ENCODE results near the gene BTBD9.

BTBD9 gene

DNA sequence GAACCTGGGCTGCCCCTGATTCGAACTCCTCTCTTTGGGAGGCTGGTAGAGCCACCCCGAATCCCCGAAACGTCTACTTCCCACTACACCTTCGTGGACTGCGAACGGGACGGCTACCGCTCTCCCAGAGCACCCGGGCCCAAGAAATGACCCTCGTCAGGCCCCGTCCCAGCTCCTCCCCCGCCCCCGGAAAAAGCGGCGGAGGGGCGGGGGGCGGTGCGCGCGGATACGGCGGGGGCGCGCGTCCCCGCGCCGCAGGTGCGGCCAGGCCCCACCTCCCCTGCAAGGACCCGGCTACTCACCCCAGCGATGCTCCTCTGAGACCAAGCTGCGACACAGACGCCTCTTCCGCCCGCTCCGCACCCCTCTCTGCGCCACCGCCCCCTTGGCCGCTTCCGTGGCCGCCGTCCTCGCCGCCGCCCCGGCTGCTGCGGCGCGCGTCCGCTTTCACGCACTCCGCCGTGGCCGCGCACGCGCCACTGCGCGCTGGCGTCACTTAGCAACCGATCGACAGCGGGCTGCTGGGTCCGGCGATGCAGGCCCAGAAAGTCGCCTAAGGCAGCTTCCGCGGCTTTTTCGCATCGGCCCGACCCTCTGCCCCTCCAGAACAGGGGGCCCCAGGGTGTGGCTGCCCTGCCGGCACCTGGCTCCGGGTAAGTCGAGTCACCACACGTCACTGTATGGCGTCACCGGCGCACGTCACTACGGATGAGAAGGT lies at the start of gene BTBD9:
TSS of gene BTBD9 (minus strand) at position 432 of the 718 bp plus-strand sequence.
- DNase-seq = peak; percentile 48

DNA sequence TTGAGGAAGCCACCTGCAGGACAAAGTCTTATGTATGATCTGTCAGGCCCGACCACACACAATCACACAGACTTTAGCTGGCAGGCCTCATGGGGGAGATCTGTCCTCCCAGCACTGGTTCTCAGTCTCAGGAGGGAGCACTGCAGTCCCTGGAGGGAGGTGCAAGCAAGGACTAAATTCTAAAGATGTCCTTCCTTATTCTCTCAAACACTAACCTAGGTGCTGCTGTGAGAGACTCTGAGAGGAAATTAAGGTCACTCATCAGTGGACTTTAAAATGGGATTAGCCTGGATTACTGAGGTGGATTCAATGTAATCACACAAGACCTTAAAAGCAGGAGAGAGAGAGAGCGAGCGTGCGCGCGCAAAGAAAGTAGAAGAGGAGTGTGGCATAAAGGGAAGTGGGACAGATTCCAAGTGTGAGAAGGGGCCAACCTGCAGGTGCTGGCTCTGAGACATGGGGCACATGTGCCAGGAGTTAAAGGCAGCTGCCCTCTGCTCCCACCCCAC lies 48.9 kb upstream of the BTBD9 start:
- DNase-seq = no peak

DNA sequence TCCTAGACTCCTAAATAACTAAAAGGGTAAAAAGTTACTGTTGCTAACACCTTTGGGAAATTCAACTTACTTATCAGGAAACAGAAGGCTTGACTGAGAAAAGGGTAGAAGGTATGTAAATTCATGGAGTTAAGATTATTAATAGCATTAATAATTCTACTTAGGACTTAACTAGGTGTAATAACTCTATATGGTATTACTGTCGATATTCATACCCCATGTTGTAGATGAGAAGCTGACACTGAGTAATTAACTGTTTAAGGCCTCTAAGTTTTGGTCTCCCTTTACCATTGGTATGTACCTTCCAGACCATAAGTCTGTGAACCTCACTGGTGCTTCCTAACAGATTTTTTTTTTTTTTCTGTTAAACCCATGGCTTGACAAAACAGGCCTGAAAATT lies 47.8 kb upstream of the BTBD9 start:
- DNase-seq = no peak

DNA sequence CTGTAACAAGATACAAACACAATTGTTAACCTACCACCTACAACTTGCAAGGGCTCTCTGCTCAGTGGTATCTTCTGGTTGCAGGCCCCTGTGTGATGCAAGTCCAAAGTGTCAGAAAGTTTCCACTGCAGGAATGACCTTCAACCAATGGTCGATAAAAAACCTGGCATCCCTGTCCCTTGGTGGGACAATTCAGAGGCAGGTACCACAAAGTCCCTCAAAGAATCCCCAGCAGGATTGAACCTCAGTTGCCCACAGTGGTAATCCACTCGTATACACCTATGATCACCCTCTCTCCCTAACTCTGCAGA lies 47.3 kb upstream of the BTBD9 start:
- DNase-seq = no peak

DNA sequence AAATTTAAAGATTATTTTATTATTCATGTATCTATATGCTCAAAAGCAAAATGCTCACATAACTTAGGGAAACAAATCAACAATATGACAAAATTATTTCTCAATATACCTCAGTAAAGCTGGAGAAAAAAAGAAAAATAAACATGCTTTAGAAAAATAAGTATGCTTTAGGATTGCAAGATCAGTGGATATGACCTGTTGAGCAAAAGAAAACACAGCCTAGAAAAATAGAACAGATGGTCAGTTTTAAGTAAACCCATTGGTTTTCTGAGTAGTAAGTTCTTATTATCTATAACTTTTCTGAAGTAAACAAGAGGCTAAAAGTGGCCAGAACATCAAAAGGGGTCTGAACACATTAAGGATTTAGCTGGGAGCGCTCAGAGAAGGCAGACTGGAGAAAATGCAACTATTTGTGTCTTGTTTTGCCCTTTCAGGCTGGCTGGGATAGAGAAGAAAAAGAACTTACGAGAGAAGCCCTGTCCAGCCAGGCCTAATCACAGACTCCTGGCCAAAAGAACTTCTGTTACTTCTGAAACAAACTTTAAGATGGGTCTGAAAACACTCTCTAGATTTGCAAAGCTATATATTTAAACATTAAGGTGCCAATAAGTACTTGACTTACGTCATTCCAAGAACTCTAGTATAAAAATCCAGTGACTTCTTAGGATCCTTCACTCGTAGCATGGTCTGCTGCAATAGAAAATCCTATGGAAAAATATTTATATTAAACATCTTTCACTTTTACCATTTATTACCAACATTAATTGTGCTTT lies 46.7 kb upstream of the BTBD9 start:
- no peak for DNase-seq

DNA sequence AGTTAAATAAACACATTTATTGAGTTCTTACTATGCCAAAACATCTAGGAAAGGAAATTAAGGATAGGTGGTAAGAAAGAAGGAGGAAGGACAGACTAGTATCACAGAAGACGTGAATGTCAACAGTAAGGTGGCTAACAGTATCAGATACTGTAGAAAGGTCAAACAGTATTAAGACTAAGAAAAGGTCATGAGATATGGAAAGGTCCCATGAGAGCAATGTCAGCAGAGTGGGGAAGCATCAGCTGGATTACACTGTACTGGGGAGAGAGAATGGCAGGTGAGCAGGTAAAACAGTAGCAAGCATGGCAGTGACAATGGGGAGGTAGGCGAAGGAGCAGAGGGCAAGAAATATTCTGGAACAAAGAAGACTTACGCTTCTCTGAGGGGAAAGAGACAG lies 45.2 kb upstream of the BTBD9 start:
- no peak for DNase-seq

DNA sequence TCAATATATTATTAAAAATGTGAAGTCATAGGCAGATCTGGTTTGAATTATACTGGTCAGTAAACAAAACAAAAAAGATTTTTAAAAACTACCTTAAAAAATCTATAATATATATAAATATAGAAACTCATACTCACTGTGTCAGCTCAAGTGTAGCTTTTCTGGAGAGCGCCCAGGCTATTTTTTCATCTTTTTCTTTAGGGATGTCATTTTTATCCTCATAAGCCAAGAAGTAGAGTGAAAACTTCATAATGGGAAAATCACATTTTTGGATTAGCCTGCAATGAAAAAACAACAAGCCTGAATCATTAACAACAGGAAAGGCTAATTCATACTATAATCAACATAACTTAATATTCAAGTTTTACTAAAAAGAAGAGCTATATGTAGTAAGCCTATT lies 44.5 kb upstream of the BTBD9 start:
- DNase-seq = no peak

DNA sequence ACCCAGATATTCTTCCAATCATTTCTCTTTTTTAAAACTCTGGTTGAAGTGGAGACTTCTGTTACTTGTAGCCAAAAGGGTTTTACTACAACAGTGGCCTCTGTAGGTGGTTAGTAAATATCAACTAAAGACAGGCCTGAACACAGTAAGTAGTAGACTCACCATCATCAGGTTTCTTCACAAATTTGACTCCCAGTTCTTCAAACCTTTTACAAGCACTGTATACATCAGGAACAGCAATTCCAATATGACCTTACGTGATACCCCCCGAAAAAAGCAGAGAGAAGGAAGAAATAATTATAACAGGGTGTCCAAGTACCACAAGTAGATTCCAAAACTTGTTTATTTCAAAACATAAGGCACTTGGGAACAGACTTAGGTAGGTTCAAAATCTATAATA lies 42.1 kb upstream of the BTBD9 start:
- no peak for DNase-seq

DNA sequence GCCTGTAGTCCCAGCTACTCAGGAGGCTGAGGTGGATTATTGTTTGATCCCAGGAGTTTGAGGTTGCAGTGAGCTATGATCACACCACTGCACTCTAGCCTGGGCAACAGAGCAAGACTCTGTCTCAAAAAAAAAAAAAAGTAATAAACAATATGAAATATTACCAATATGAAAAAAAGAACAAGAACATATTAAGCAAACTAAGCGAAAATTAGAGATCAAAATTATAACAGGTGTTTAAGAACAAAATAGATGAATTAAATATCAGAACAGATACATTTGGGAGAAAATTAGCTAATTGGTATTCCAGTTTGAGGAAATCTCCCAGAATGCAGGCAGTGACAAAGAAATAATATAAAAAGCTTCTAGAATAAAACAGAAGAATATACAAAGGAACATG lies 39.9 kb upstream of the BTBD9 start:
- no peak for DNase-seq

DNA sequence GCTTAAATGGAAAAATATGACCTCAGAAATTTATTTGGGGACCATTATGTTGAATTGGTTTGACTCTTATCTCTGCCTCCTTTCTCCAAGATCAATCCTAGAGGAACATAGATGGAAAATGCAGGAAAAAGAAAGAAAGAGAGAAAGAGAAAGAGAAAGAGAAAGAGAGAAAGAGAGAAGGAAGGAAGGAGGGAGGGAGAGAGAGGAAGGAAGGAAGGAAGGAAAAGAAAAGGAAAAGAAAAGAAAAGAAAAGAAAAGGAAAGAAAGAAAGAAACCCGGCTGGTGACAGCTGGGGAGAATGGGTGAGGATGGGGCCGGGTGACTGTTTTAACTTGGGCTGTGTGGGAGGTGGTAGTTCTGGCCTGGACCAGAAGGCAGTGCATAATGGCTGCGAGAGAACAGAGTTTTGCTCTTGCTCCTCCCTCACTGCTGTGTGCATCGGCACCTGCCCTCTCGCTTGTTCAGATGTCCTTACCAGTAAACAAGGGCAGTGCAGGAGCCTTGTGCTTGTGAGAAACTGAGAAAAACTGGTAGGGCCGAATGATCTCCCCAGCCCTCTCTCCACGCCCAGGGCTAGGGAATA lies 38.5 kb upstream of the BTBD9 start:
- DNase-seq = no peak

DNA sequence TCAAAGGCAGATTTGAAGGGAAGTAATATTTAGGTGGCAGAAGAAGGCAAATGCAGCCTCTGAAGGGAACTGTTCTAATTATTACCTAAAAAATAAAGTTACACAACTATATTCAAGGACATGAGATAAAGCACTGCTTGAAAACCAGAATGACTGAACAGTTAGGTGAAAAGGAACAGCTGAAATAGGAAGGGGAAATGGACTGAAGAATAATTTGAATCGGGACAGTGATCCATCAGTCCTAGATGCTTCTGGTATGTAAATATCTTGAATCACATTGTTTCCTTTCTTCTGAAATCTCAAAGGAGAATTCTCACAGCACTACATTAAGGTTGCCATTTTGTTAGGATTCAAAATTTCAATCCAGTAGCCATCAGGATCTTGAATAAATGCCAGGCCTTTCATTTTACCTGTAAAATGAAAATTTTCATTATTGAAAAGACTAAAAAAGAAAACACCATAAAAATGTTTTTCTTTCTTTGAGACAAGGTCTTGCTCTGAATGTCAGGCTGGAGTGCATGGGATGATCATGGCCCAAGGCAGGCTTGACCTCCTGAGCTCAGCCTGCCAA lies 37.3 kb upstream of the BTBD9 start:
- DNase-seq = no peak

DNA sequence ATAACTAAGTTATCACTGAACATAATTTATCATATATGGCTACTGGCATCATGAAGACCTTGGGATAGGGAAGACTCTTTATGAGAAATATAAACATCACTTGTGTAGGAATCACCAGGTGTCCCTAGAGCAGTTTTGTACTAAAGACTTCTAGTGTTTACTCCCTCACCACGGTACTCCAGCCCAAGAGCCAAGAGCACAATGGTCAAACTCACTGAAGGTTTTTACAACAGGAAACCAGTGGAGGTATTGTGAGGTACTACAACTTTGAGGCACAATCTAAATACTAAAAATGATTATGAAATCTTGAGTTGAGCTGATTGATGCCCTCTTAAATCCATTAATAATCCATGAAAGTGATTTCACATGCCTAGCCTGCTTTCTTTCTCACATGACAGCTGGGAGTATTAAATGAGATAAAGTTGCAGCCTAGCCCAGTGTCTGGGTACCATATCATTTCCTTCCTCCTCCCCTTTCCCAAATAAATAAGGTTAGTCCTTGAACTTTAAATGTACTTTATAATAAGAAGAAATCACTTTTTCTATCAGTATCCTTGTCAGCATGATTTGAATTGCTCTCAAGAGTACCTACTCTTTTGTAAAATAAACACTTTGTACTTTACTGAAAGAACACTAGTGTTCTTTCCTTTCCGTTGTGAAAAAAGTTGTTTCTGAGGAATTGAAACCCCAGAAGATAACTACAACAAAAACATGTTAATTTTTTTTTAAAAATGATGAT lies 36.7 kb upstream of the BTBD9 start:
- no peak for DNase-seq

DNA sequence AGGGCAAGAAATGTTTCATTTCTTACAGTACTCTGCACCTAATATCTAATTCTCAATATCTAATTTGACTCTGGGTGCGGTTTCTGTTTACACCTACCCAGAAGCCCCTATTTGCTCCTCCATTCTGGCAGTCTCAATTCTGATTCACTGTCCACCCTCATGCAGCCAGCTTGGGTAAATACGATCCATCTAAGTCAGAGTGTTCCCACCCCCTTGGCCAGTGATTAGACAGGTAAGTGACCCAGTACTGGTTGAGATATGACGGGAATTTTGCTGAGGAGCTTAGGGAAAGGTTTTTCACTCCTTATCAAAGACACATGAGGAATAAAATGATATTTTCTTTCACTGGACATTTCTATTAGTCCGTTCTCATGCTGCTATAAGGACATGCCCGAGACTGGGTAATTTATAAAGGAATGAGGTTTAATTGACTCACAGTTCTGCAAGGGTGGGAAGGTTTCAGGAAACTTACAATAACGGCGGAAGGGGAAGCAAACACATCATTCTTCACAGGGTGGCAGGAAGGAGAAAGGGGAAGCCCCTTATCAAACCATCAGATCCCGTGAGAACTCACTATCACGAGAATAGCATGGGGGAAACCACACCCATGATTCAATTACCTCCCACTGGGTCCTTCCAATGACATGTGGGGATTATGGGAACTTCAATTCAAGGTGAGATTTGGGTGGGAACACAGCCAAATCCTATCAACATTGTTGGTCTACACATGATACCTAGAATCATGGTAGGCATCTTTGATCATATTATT lies 33.9 kb upstream of the BTBD9 start:
- no peak for DNase-seq

DNA sequence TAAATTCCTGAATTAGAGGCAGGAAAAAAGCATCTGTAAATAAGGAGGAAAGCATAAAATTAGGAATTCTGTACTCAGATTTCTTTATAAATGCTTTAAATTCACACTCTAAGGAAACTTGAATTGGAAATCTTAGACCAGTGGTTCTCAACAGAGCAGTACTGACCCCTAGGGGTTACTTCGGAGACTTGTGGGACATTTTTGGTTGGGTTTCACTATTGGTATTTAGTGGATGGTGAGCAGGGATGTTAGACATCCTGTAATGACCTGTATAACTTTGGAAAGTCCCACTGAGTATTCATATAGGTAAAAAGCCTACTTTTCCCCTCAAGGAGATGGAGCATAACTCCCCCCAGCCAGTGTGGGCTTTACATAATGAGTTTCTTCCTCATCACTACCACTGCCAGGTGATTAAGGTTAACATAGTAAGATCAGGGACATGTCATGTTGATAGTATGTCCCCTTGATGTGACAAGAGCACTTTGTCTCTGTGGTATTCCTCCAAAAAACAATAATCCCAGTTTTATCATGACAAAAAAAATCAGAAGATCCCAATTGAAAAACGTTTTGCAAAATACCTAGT lies 32.2 kb upstream of the BTBD9 start:
- no peak for DNase-seq

DNA sequence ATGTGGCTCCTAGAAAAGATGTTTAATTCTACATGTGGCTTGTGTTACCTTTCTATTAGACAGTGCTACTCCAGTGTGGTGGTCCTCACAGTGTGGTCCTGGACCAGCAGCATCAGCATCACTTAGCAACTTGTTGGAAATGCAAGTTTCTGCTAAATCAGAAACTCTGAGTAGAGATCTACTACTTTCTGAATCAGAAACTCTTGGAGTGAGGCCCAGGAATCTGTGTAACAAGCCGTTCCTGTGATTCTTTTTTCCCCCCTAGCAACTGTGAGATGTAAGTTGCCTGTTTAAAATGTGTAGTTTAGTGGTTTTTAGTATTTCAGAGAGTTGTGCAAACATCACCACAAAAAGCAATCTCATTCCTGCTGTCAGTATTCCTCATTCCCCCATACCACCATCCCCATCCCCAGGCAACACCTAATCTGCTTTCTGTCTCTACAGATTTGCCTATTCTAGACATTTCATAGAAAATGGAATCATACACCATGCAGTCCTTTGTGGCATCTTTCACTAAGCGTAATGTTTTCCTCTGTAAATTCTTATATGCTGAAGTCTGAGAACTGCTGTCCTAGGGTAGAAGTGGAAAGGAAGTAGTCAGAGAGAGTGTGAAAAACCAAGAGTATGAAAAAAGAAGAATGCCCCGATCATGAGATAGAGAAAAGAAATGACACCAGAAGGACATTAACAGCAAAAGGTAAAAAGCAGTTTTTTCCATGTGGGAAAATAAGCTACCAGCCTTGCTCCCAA lies 18.9 kb upstream of the BTBD9 start:
- no peak for DNase-seq

DNA sequence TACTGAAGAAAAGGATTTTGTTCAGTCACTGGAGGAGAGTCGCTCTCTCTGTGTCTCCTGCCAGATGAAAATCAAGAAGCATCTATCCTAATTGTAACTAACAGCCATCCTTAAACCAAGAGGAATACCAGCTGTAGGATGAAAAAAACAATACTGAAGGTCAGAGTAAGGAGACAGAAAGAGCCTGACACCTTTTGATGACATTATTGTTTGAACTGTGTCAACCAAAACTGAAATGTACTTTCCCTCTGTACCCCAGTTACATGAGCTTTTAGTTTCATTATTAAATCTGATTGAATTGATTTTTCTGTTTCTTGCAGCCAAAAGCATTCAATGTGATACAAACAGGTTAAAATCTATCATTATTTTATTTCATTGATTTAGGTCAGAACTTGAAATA lies 17.2 kb upstream of the BTBD9 start:
- no peak for DNase-seq

DNA sequence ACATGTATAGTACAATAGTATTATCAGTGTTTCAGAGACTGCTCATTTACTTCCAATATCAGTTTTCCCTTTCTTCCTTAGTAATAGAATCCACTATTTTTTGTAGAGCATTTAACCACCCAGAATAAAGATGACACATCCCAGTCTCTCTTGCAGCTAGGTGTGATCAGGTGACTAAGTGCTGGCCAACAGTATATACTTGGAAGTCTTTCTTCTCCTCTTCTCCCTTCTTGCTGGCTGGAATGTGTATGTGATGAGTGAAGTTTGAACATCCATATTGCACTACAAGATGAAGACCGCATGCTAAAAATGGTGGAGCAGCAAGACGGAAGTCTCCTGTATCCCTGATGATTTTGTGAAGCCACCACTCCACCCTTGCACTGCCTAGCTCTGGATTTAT lies 14.5 kb upstream of the BTBD9 start:
- DNase-seq = no peak

DNA sequence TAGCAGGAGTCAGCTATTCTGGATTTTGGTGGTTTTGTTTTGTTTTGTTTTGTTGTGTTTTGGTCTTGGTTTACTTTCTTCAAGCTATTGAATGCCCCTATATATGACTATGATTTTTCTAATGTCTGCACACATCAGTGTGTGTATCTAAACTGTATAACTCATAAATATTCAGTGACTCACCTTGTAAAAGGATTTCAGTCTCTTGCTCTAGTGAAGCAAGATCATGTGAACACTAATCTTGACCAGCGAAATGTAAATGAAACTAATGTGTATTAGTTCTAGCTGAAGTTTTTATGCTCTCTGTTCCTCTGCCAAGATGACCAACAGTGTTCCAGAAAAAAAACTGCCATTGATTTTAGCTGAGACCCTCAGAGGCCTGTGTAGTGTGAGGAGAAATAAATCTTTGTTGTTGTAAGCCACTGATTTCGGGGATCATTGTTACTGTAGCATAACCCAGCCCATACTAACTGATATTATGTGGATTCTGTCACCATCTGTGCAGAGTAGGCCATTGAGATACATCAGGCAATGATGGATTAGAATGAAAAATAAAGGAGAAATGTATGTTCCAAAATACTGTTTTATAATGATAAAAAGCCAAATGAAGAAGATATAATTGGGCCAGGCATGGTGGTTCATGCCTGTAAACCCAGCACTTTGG lies 11.5 kb upstream of the BTBD9 start:
- DNase-seq = no peak

DNA sequence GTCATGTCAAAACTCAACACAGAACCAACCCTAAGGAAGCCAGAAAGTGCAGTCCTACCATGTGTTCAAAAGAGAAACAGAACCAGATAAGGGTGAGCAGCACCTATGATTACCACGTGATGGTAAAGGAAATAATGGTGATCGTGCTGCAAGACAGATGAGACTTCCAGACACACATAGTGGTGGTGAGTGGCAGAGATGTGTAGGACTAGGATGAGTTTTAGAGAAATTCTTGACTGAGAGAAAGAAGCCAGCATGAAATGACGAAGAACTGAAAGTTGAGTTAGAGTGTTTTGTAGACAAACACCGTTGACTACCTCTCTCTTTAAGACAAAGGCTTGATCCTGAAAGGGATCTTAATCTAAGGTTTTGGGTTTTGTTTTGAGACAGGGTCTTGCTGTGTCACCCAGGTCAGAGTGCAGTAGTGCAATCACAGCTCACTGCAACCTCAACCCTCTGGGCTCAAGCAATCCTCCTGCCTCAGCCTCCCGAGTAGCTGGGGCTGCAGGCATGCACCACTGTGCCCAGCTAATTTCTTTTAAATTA lies 10.6 kb upstream of the BTBD9 start:
- DNase-seq = no peak

DNA sequence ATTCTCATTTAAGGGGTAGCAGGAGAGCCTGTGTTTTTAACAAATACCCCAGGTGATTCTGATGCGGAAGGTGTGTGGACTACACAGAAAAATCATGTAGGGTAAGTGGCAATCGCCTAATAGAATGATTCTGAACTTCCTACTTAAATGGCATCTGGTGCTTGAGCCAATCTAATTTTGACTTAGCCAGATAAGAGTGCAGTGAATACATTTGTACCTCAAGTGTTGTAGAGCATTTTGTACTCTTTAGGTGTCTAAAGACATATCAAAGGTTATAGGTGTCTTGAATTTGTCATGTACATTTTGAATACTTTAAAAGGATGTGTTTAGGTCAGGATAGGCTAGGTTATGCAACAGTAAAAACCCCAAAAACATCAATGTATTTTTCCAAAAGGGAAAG lies 10.0 kb upstream of the BTBD9 start:
- DNase-seq = no peak
